SK-N-SH (cell line): ENCODE measurements around the gene RMC1. TPM values are rescaled to one million over a fixed set of nuclear protein-coding genes. Genes with fewer than 3 reads are reported as not detected.

Experiments
- CTCF ChIA-PET: fragments of 300-600, 350-600 bp; formaldehyde crosslinking; extraction: SDS; loops from one replicate; lab custom pipeline; 2021; lab: Yijun Ruan, JAX
- POLR2A ChIA-PET: fragments of 350-600 bp; sonication (Branson Sonifier 250); formaldehyde crosslinking; extraction: SDS; loops from one replicate; lab custom pipeline; 2020; ENCODE audit warnings: antibody characterized with exemption, inconsistent platforms; lab: Yijun Ruan, JAX
- DNase-seq: peaks from one replicate; pipeline ENCODE4 v3.0.0; 2012
- H2AFZ ChIP-seq: fragments of 200-600 bp; sonication (generic); 2 replicates; pipeline ENCODE4 v1.8.1; 2016; ENCODE audit warnings: antibody characterized with exemption, mild to moderate bottlenecking, low read depth
- H3F3A ChIP-seq: fragments of 200-600 bp; sonication (generic); replicated peaks from 2 replicates; pipeline ENCODE3; 2016; ENCODE audit warnings: antibody characterized with exemption, mild to moderate bottlenecking; ENCODE audit not compliant: insufficient read depth
- H3K27ac ChIP-seq, 2 experiments: fragments of 200-500 bp in 1 of 2; fragments of 200-600 bp in 1 of 2; sonication (Bioruptor generic) in 1 of 2; sonication (generic), shearing (Covaris generic) in 1 of 2; 2 replicates each; pipeline versions ENCODE4 v1.5.1 to v1.6.1; 2014 to 2016; ENCODE audit warnings: low read depth in 2 of 2, inconsistent platforms in 1 of 2, low read length in 1 of 2, mild to moderate bottlenecking in 1 of 2, mixed read lengths in 1 of 2
- H3K27me3 ChIP-seq: fragments of 200-600 bp; sonication (generic), shearing (Covaris generic); 2 replicates; pipeline ENCODE4 v1.6.1; 2016; ENCODE audit warnings: mixed run types; ENCODE audit not compliant: insufficient read depth
- H3K36me3 ChIP-seq, 2 experiments: fragments of 200-500 bp in 1 of 2; fragments of 200-600 bp in 1 of 2; sonication (Bioruptor generic) in 1 of 2; sonication (generic) in 1 of 2; replicated peaks in 1 of 2; 2 replicates each; pipeline versions ENCODE3 to v1.5.1; 2014 to 2016; ENCODE audit warnings: low read length in 1 of 2, mild to moderate bottlenecking in 1 of 2; ENCODE audit not compliant: insufficient read depth in 2 of 2, control insufficient read depth in 1 of 2
- H3K4me1 ChIP-seq, 2 experiments: fragments of 200-500 bp in 1 of 2; fragments of 200-600 bp in 1 of 2; sonication (Bioruptor generic) in 1 of 2; sonication (generic), shearing (Covaris generic) in 1 of 2; 2 replicates each; pipeline versions ENCODE4 v1.5.1 to v1.6.1; 2014 to 2016; ENCODE audit warnings: low read depth in 1 of 2, low read length in 1 of 2, mixed run types in 1 of 2; ENCODE audit not compliant: insufficient read depth in 2 of 2, control insufficient read depth in 1 of 2
- H3K4me2 ChIP-seq: fragments of 200-600 bp; sonication (generic), shearing (Covaris generic); 2 replicates; pipeline ENCODE4 v1.6.1; 2017; ENCODE audit warnings: mixed run types
- H3K4me3 ChIP-seq, 2 experiments: fragments of 200-500 bp in 1 of 2; fragments of 200-600 bp in 1 of 2; sonication (Bioruptor generic) in 1 of 2; sonication (generic), shearing (Covaris generic) in 1 of 2; 2 replicates each; pipeline versions ENCODE4 v1.5.1 to v1.8.1; 2014 to 2016; ENCODE audit warnings: low read depth in 2 of 2, inconsistent platforms in 1 of 2, low read length in 1 of 2, mild to moderate bottlenecking in 1 of 2, mixed read lengths in 1 of 2, moderate library complexity in 1 of 2
- H3K79me2 ChIP-seq: fragments of 200-600 bp; sonication (generic); 2 replicates; pipeline ENCODE4 v1.8.1; 2017; ENCODE audit warnings: mild to moderate bottlenecking; ENCODE audit not compliant: insufficient read depth
- H3K9ac ChIP-seq: fragments of 200-600 bp; sonication (generic); 2 replicates; pipeline ENCODE4 v1.6.1; 2017; ENCODE audit warnings: mixed run types
- H3K9me2 ChIP-seq: fragments of 200-600 bp; sonication (generic); 2 replicates; pipeline ENCODE4 v1.6.1; 2017; ENCODE audit warnings: mixed run types
- H3K9me3 ChIP-seq: fragments of 200-600 bp; sonication (generic); 2 replicates; pipeline ENCODE4 v1.6.1; 2017; ENCODE audit warnings: mixed run types, mild to moderate bottlenecking, moderate library complexity
- H4K20me1 ChIP-seq: fragments of 200-600 bp; sonication (generic); 2 replicates; pipeline ENCODE4 v1.6.1; 2017; ENCODE audit warnings: mild to moderate bottlenecking, mixed run types; ENCODE audit not compliant: insufficient read depth
- CHD2 ChIP-seq: fragments of 150-350 bp; IDR thresholded peaks from 2 replicates; pipeline ENCODE4 v1.6.1; 2018; ENCODE audit warnings: low read length; ENCODE audit not compliant: partially characterized antibody
- ELF1 ChIP-seq: IDR thresholded peaks from 2 replicates; pipeline ENCODE4 v1.4.0; 2012
- EP300 ChIP-seq, 2 experiments: IDR thresholded peaks; 2 replicates each; pipeline versions ENCODE4 v1.4.0 to v1.6.1; 2012; ENCODE audit warnings: borderline replicate concordance in 1 of 2, low read depth in 1 of 2, low read length in 1 of 2
- FOSL2 ChIP-seq: IDR thresholded peaks from 2 replicates; pipeline ENCODE4 v1.4.0; 2012; ENCODE audit warnings: low read depth, mild to moderate bottlenecking, moderate library complexity, borderline replicate concordance
- FOXJ3 ChIP-seq: sonication (generic); formaldehyde crosslinking; IDR thresholded peaks from 2 replicates; pipeline ENCODE4 v1.5.1; 2020; ENCODE audit warnings: mild to moderate bottlenecking, missing genetic modification reagents
- FOXM1 ChIP-seq: IDR thresholded peaks from 2 replicates; pipeline ENCODE4 v1.4.0; 2012; ENCODE audit warnings: low read depth, mild to moderate bottlenecking
- GABPA ChIP-seq: IDR thresholded peaks from 2 replicates; pipeline ENCODE4 v1.4.0; 2012; ENCODE audit warnings: low read depth, mild to moderate bottlenecking
- GATA2 ChIP-seq: sonication (generic); formaldehyde crosslinking; IDR thresholded peaks from 2 replicates; pipeline ENCODE4 v1.5.0; 2020; ENCODE audit warnings: mild to moderate bottlenecking, missing genetic modification reagents
- MEF2A ChIP-seq: IDR thresholded peaks from 2 replicates; pipeline ENCODE4 v1.4.0; 2012; ENCODE audit warnings: low read depth, borderline replicate concordance
- MXI1 ChIP-seq: IDR thresholded peaks from 2 replicates; pipeline ENCODE4 v1.6.1; 2012; ENCODE audit warnings: mild to moderate bottlenecking, low read depth, low read length, improper control_type of control experiment
- NRF1 ChIP-seq: IDR thresholded peaks from 2 replicates; pipeline ENCODE4 v1.6.1; 2012; ENCODE audit warnings: low read depth, mild to moderate bottlenecking, low read length
- RCOR1 ChIP-seq: fragments of 150-350 bp; IDR thresholded peaks from 2 replicates; pipeline ENCODE4 v1.6.1; 2017; ENCODE audit warnings: antibody characterized with exemption, low read length
- RFX5 ChIP-seq: IDR thresholded peaks from 2 replicates; pipeline ENCODE4 v1.6.1; 2012; ENCODE audit warnings: mild to moderate bottlenecking, improper control_type of control experiment, low read length
- RXRA ChIP-seq: IDR thresholded peaks from 2 replicates; pipeline ENCODE4 v1.4.0; 2012; ENCODE audit warnings: low read depth, mild to moderate bottlenecking, borderline replicate concordance
- SIN3A ChIP-seq: IDR thresholded peaks from 2 replicates; pipeline ENCODE4 v1.6.1; 2012; ENCODE audit warnings: low read depth, mild to moderate bottlenecking, low read length, moderate library complexity, borderline replicate concordance
- SMC3 ChIP-seq: IDR thresholded peaks from 2 replicates; pipeline ENCODE4 v1.6.1; 2012; ENCODE audit warnings: low read depth, low read length, improper control_type of control experiment
- TAF1 ChIP-seq: IDR thresholded peaks from 2 replicates; pipeline ENCODE4 v1.6.1; 2012; ENCODE audit warnings: low read depth, mild to moderate bottlenecking, low read length, moderate library complexity, borderline replicate concordance
- TEAD4 ChIP-seq: IDR thresholded peaks from 2 replicates; pipeline ENCODE4 v1.4.0; 2012; ENCODE audit warnings: mild to moderate bottlenecking, borderline replicate concordance; ENCODE audit not compliant: insufficient read depth
- YY1 ChIP-seq: IDR thresholded peaks from 2 replicates; pipeline ENCODE4 v1.4.0; 2012; ENCODE audit warnings: low read depth, mild to moderate bottlenecking
- WGBS: methylation state at CpG from one replicate; pipeline ENCODE4 v1.1.6; 2017; ENCODE audit warnings: low lambda C conversion rate; 5-methylcytosine and 5-hydroxymethylcytosine counted together
- polyA plus RNA-seq, 3 experiments: library from polyadenylated mRNA; depleted of rRNA; stranded (reverse); fragments of >200 nt; gene quantifications; 2 replicates each; pipeline ENCODE4 v1.2.3, GENCODE V29; 2012
- TF ChIP-seq, protein P1 (sequence below): IDR thresholded peaks from 2 replicates; pipeline ENCODE4 v1.4.0; 2012; ENCODE audit warnings: low read depth, borderline replicate concordance
- TF ChIP-seq, protein P2 (sequence below): IDR thresholded peaks from 2 replicates; pipeline ENCODE4 v1.4.0; 2012; ENCODE audit warnings: low read depth
- TF ChIP-seq, protein P3 (sequence below): IDR thresholded peaks from 2 replicates; pipeline ENCODE4; 2012
- TF ChIP-seq, protein P4 (sequence below): IDR thresholded peaks from 2 replicates; pipeline ENCODE4 v1.6.1; 2012; ENCODE audit warnings: mild to moderate bottlenecking, low read depth, low read length, moderate library complexity
- TF ChIP-seq, protein P5 (sequence below): IDR thresholded peaks from 2 replicates; pipeline ENCODE4 v1.4.0; 2012; ENCODE audit warnings: low read depth, borderline replicate concordance

RMC1 gene
- polyA plus RNA-seq (2012; rRNA removed) = 22.4 and 26.4 TPM in 2 replicates
- polyA plus RNA-seq (2012; cell fraction: cytosol; rRNA removed) = 29.9 and 31.9 TPM in 2 replicates
- polyA plus RNA-seq (2012; cell fraction: nucleus; rRNA removed) = 68.5 and 81.5 TPM in 2 replicates

DNA sequence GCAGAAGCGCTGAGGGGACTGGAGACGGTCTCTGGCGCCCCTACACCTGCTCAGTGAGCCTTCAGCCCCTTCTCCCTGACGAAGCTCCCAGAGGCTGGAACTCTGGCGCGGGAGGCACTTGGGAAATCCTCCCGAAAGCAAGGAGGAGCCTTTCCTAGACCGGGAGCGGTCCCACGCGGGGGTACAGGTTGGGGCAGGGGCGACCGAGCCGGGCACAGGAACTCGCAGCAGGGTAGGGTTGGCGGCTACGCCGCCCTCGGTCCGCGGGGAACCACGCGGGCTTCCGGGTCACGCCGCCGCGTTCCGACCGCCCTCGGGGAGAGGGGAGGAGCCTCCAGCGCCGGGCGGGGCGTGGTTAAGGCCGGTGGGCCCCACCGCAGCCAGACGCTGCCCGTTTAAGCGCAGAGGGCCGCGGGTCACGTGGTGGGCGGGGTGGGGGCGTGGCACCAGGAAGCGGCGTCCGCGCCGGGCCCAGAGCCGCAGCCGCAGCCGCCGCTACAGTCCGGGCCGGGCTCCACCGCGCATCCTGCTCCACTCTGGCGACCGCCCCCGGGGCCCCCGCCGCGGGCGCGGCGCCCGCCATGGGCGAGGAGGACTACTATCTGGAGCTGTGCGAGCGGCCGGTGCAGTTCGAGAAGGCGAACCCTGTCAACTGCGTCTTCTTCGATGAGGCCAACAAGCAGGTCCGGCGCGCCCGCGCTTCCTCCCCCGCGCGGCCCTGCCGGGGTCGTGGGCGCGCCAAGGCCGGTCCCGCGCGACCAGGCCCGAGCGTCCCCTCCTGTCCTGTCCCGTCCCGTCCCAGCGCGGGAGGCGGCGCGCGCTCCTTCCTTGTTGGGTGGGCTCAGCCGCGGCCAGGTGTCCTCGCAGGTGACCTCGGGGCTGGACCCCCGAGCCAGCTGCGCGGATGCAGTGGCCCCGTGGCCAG is at the start of gene RMC1:
TSS of gene RMC1 (plus strand) at position 474 of the 925 bp plus-strand sequence. CDS start at position 582, 108 bp downstream.
- H3K4me3 ChIP-seq = peak within 1 kb of the TSS; percentile 91 to 96
- CTCF ChIA-PET = interaction anchor here (0.7 to 1.8 kb wide), 5 partner anchors 13 to 416 kb away, joined by 3 to 6 read pairs (median 3); no protein-coding TSS in a partner anchor
- H3K9me2 ChIP-seq = no peaks in the 10 kb centered on the region
- H3K36me3 ChIP-seq = peaks cover 7 to 10% of the 10 kb centered on the region in 2 experiments
- peaks cover 8 to 21% of the 10 kb centered on the region in 2 experiments; a peak in 1 of 4 replicates for H3K4me1 ChIP-seq
- no peaks in the 10 kb centered on the region for H3K9me3 ChIP-seq
- H3F3A ChIP-seq = peaks cover 5% of the 10 kb centered on the region
- 0% methylated on average over 7 of the region's 110 CpGs for WGBS
- H3K27me3 ChIP-seq = no peaks in the 10 kb centered on the region
- H4K20me1 ChIP-seq = 0 out of 2 replicates have a peak, but pooled peaks cover 8% of the 10 kb centered on the region
- peak within 1 kb of the TSS; percentile 98 for H2AFZ ChIP-seq
- H3K79me2 ChIP-seq = peaks cover 36% of the 10 kb centered on the region
- H3K27ac ChIP-seq = peak within 1 kb of the TSS; percentile 66 to 75
- peak within 1 kb of the TSS; percentile 94 for H3K9ac ChIP-seq
- DNase-seq = peak; percentile 98
- peak within 1 kb of the TSS; percentile 89 for H3K4me2 ChIP-seq
- POLR2A ChIA-PET = no interaction called here
- TF ChIP-seq FOXJ3 (CRISPR knock-in tag) (no peak), GABPA (peak; percentile 61), RCOR1 (0 out of 2 replicates have a peak, but pooled peaks have one; percentile 19), GATA2 (CRISPR knock-in tag) (no peak), NRF1 (no peak), CHD2 (no peak), TEAD4 (no peak), ELF1 (peak; percentile 87), SMC3 (no peak), FOXM1 (no peak), RFX5 (no peak), MXI1 (peak; percentile 90), FOSL2 (no peak), MEF2A (no peak), RXRA (no peak), EP300 (IDR thresholded peaks at IDR 0.05; ENCODE audit: borderline replicate concordance in 1 of 2, low read depth in 1 of 2, low read length in 1 of 2) (0 out of 4 replicates have a peak, but pooled peaks of 1 of the 2 experiments have one; percentile 24), SIN3A (peak; percentile 73; the same call in 1 of the 2 replicates), YY1 (no peak), TAF1 (peak; percentile 61; the same call in 1 of the 2 replicates)
- TF ChIP-seq, protein P1, sequence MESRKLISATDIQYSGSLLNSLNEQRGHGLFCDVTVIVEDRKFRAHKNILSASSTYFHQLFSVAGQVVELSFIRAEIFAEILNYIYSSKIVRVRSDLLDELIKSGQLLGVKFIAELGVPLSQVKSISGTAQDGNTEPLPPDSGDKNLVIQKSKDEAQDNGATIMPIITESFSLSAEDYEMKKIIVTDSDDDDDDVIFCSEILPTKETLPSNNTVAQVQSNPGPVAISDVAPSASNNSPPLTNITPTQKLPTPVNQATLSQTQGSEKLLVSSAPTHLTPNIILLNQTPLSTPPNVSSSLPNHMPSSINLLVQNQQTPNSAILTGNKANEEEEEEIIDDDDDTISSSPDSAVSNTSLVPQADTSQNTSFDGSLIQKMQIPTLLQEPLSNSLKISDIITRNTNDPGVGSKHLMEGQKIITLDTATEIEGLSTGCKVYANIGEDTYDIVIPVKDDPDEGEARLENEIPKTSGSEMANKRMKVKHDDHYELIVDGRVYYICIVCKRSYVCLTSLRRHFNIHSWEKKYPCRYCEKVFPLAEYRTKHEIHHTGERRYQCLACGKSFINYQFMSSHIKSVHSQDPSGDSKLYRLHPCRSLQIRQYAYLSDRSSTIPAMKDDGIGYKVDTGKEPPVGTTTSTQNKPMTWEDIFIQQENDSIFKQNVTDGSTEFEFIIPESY = no peak
- TF ChIP-seq, protein P2, sequence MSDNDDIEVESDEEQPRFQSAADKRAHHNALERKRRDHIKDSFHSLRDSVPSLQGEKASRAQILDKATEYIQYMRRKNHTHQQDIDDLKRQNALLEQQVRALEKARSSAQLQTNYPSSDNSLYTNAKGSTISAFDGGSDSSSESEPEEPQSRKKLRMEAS = peak; percentile 77
- TF ChIP-seq, protein P3, sequence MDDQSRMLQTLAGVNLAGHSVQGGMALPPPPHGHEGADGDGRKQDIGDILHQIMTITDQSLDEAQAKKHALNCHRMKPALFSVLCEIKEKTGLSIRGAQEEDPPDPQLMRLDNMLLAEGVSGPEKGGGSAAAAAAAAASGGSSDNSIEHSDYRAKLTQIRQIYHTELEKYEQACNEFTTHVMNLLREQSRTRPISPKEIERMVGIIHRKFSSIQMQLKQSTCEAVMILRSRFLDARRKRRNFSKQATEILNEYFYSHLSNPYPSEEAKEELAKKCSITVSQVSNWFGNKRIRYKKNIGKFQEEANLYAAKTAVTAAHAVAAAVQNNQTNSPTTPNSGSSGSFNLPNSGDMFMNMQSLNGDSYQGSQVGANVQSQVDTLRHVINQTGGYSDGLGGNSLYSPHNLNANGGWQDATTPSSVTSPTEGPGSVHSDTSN = no peak
- TF ChIP-seq, protein P4, sequence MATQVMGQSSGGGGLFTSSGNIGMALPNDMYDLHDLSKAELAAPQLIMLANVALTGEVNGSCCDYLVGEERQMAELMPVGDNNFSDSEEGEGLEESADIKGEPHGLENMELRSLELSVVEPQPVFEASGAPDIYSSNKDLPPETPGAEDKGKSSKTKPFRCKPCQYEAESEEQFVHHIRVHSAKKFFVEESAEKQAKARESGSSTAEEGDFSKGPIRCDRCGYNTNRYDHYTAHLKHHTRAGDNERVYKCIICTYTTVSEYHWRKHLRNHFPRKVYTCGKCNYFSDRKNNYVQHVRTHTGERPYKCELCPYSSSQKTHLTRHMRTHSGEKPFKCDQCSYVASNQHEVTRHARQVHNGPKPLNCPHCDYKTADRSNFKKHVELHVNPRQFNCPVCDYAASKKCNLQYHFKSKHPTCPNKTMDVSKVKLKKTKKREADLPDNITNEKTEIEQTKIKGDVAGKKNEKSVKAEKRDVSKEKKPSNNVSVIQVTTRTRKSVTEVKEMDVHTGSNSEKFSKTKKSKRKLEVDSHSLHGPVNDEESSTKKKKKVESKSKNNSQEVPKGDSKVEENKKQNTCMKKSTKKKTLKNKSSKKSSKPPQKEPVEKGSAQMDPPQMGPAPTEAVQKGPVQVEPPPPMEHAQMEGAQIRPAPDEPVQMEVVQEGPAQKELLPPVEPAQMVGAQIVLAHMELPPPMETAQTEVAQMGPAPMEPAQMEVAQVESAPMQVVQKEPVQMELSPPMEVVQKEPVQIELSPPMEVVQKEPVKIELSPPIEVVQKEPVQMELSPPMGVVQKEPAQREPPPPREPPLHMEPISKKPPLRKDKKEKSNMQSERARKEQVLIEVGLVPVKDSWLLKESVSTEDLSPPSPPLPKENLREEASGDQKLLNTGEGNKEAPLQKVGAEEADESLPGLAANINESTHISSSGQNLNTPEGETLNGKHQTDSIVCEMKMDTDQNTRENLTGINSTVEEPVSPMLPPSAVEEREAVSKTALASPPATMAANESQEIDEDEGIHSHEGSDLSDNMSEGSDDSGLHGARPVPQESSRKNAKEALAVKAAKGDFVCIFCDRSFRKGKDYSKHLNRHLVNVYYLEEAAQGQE = no peak
- TF ChIP-seq, protein P5, sequence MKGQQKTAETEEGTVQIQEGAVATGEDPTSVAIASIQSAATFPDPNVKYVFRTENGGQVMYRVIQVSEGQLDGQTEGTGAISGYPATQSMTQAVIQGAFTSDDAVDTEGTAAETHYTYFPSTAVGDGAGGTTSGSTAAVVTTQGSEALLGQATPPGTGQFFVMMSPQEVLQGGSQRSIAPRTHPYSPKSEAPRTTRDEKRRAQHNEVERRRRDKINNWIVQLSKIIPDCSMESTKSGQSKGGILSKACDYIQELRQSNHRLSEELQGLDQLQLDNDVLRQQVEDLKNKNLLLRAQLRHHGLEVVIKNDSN = peak; percentile 96
